ENCODE data around the gene ZNF446. TPM values are rescaled to one million over a fixed set of nuclear protein-coding genes. Genes with fewer than 3 reads are reported as not detected.
"Not testable (repeated sequence)": the region's sequence is repeated elsewhere in the genome, so short reads cannot be mapped to it uniquely, and the experiment has no call there.

ZNF446 gene
- total RNA-seq, 2 donors from 2014 or later: 13.9 to 17.3 TPM

- ATAC-seq (no peak), DNase-seq (no peak)
- no peaks in the 10 kb centered on the region for H3K9me3 ChIP-seq (ENCODE audit: control insufficient read depth, low read length, poor library complexity, severe bottlenecking)
- Mint-ChIP-seq H3K36me3 (ENCODE audit: low read depth) (no peaks in the 10 kb centered on the region), H3K27me3 (no peaks in the 10 kb centered on the region), H3K4me1 (peaks cover 17% of the 10 kb centered on the region), H3K4me3 (no peak overlapping the region), H3K27ac (no peak overlapping the region)
Measured at GRCh38 chr19:58497634-58498170, 21.6 kb downstream of the ZNF446 start.

DNA sequence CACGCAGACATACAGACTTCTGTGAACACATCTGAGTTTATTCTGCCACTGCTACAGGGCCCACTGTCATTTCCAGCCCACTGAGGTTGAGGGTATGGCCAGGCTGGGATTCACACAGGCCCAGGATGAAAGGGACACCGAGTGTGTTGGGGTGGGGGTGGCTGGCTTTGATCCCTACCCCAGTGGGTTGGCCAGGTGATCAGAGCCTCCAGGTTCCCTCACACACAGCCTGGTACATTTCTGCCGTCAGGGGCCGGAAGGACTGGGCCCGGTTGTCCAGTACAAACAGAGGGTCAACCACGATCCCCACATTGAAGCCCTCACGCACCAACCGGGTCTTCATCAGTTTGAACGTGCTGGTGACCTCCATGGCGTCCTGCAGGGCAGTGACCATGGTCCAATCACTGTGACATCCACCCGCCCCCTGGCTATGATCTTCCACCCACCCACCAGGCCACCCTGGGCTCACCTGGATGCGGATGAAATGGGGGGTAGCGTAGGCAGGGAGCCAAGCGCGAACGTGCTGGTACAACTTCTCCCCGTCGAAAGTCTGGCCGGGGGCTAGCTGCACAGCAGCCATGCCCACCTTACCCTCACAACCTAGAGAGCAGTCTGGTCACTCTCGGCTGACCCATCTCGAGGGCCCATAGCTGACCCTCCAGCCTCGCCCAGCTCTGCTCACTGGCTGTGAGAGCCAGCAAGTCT is 22.3 kb downstream of the ZNF446 start:
- Mint-ChIP-seq H3K27me3 (no peaks in the 10 kb centered on the region), H3K4me3 (peak overlapping the region; percentile 87), H3K36me3 (ENCODE audit: low read depth) (no peaks in the 10 kb centered on the region), H3K27ac (peak overlapping the region; percentile 61), H3K4me1 (peaks cover 17% of the 10 kb centered on the region)
- ATAC-seq (no peak), DNase-seq (no peak)
- no peaks in the 10 kb centered on the region for H3K9me3 ChIP-seq (ENCODE audit: control insufficient read depth, low read length, poor library complexity, severe bottlenecking)

DNA sequence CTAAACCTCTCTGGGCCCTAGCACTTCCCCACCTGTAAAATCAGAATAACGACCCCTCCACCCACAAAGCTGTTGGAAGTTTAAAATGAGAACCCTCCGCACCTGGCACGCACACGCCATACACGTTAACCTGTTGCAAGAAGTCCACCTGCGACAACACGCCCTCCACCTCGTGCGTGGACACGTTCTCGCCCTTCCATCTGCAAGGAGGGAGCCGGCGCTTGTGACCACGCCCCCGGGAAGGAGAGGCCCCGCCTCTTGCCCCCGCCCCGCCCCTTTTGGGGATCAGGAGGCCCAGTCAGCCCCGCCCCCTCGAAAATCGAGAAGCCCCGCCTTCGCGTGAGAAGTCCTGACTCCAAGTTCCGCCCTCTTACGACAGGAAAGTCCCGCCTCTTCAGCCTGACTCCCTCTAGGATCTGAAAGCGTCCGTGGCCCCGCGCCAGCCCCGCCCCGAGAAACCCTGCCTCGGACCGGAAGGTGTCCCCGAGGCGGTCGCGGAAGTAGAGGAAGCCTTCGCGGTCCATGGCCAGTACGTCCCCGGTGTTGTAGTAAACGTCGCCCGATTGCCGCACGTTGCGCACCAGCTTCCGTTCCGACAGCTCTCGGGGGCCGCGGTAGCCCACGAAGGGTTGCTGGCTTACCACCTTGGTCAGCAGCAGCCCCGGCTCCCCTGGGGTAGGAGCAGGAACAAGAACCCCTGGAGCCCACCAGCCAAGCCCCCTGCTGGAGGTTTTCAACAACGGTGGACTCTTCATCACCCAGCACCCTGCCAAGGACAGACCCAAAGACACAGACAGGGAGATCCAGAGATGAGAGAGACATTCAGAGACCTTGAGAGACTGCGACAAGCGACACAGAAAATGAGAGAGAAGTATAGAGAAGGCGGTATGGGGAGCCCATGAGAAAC is 23.1 kb downstream of the ZNF446 start:
- Mint-ChIP-seq H3K27me3 (no peaks in the 10 kb centered on the region), H3K27ac (peak overlapping the region; percentile 61), H3K4me3 (peak overlapping the region; percentile 87), H3K36me3 (ENCODE audit: low read depth) (no peaks in the 10 kb centered on the region), H3K4me1 (peaks cover 17% of the 10 kb centered on the region)
- DNase-seq (peak; percentile 78 to 90 (median 85)), ATAC-seq (peak; percentile 89)
- H3K9me3 ChIP-seq (ENCODE audit: control insufficient read depth, low read length, poor library complexity, severe bottlenecking): no peaks in the 10 kb centered on the region

DNA sequence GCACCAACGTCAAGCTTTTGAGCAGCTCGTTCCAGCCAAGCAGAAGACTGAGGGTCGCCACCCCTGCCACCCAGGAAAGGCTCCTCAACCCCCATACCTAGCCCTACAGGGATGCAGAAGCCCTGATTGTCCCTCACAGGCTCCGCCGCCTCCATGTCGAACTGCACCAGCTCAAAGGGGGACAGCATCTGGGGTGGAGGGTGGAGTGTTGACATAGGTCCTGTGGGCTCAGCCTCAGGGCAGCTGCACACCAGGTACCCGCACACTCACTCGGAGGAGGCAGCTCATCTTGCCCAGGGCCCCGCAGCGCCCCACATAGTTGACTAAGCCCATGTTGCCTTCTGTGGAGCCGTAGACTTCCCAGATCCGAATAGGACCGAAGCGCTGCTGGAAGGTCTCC is 24.1 kb downstream of the ZNF446 start:
- Mint-ChIP-seq H3K27ac (no peak overlapping the region), H3K4me3 (no peak overlapping the region), H3K27me3 (no peaks in the 10 kb centered on the region), H3K4me1 (peaks cover 17% of the 10 kb centered on the region), H3K36me3 (ENCODE audit: low read depth) (no peaks in the 10 kb centered on the region)
- H3K9me3 ChIP-seq (ENCODE audit: control insufficient read depth, low read length, poor library complexity, severe bottlenecking): no peaks in the 10 kb centered on the region
- no peak for DNase-seq
- ATAC-seq: no peak

- H3K4me3 Mint-ChIP-seq; DNase-seq; H3K27me3 Mint-ChIP-seq; ATAC-seq; H3K36me3 Mint-ChIP-seq (ENCODE audit: low read depth); H3K4me1 Mint-ChIP-seq; H3K27ac Mint-ChIP-seq; H3K9me3 ChIP-seq (ENCODE audit: control insufficient read depth, low read length, poor library complexity, severe bottlenecking): not testable (repeated sequence)
Measured at GRCh38 chr19:58507602-58508223, 31.6 kb downstream of the ZNF446 start.

GRCh38 chr19:58509731-58510083 is 33.6 kb downstream of the ZNF446 start:
- Mint-ChIP-seq H3K4me1 (peaks cover 5% of the 10 kb centered on the region), H3K27me3 (no peaks in the 10 kb centered on the region), H3K36me3 (ENCODE audit: low read depth) (no peaks in the 10 kb centered on the region), H3K4me3 (no peak overlapping the region), H3K27ac (no peak overlapping the region)
- DNase-seq (no peak), ATAC-seq (no peak)
- H3K9me3 ChIP-seq (ENCODE audit: control insufficient read depth, low read length, poor library complexity, severe bottlenecking): no peaks in the 10 kb centered on the region

- H3K9me3 ChIP-seq (ENCODE audit: control insufficient read depth, low read length, poor library complexity, severe bottlenecking): no peaks in the 10 kb centered on the region
- H3K36me3 Mint-ChIP-seq (ENCODE audit: low read depth): no peaks in the 10 kb centered on the region
- peak overlapping the region; percentile 3 for H3K27ac Mint-ChIP-seq
- H3K4me1 Mint-ChIP-seq: peaks cover 7% of the 10 kb centered on the region
- no peak for DNase-seq
- H3K4me3 Mint-ChIP-seq: no peak overlapping the region
- H3K27me3 Mint-ChIP-seq: no peaks in the 10 kb centered on the region
- ATAC-seq: no peak
Measured at GRCh38 chr19:58510084-58510862, 34.1 kb downstream of the ZNF446 start.

DNA sequence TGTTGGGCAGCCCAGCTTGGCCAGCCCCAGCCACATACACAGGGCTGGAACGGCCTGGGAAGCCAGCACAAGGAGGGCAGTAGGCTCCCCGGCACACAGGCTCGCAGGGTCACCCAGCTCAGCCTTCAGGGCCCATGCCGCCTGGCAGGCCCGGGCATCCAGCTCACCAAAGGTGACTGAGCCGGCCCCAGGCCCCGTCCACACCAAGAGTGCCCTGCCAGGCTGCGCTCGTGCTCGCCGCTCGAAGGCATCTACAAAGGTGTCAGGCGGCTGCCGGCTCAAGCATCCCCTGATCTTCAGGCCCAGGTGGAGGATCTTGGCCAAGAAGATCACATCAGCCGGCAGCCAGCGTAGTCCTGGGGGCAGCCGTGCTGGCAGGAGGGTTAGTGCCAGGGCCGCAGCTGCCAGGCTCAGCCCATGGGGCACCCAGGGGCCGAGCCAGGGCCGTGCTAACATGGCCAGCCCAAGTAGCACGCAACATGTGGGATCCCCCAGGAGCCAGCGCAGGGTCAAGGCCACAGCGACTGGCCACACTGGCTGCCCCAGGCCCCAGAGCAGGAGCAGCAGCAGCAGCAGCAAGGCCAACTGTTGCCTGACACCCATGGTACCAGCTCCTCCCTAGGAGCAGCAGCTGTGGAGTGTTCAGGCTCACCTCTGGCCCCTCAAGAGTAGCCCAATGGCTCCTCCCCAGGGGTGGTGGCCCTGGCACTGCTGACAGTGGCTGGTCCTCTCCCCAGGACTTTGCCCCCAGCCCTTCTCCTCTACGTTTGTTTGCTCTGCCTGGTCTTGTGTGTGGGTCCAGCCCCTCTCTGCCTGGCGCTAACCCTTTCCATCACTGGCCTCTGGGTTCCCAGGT is 35.4 kb downstream of the ZNF446 start, which contains the start of gene SLC27A5:
TSS of gene SLC27A5 (minus strand) at position 640 of the 856 bp plus-strand sequence. CDS start at position 603, 37 bp downstream.
- ATAC-seq: no peak
- H3K27me3 Mint-ChIP-seq: no peaks in the 10 kb centered on the region
- no peaks in the 10 kb centered on the region for H3K9me3 ChIP-seq (ENCODE audit: control insufficient read depth, low read length, poor library complexity, severe bottlenecking)
- no peaks in the 10 kb centered on the region for H3K36me3 Mint-ChIP-seq (ENCODE audit: low read depth)
- no peak for DNase-seq
- H3K4me1 Mint-ChIP-seq: peaks cover 14% of the 10 kb centered on the region
- H3K4me3 Mint-ChIP-seq: peak within 1 kb of the TSS; percentile 21
- peak within 1 kb of the TSS; percentile 65 for H3K27ac Mint-ChIP-seq

- H3K4me3 Mint-ChIP-seq: peak overlapping the region; percentile 84
- no peak for DNase-seq
- no peak for ATAC-seq
- H3K27ac Mint-ChIP-seq: peak overlapping the region; percentile 60
- no peaks in the 10 kb centered on the region for H3K9me3 ChIP-seq (ENCODE audit: control insufficient read depth, low read length, poor library complexity, severe bottlenecking)
- no peaks in the 10 kb centered on the region for H3K27me3 Mint-ChIP-seq
- peaks cover 18% of the 10 kb centered on the region for H3K4me1 Mint-ChIP-seq
- no peaks in the 10 kb centered on the region for H3K36me3 Mint-ChIP-seq (ENCODE audit: low read depth)
Measured at GRCh38 chr19:58513213-58513693, 37.1 kb downstream of the ZNF446 start.

DNA sequence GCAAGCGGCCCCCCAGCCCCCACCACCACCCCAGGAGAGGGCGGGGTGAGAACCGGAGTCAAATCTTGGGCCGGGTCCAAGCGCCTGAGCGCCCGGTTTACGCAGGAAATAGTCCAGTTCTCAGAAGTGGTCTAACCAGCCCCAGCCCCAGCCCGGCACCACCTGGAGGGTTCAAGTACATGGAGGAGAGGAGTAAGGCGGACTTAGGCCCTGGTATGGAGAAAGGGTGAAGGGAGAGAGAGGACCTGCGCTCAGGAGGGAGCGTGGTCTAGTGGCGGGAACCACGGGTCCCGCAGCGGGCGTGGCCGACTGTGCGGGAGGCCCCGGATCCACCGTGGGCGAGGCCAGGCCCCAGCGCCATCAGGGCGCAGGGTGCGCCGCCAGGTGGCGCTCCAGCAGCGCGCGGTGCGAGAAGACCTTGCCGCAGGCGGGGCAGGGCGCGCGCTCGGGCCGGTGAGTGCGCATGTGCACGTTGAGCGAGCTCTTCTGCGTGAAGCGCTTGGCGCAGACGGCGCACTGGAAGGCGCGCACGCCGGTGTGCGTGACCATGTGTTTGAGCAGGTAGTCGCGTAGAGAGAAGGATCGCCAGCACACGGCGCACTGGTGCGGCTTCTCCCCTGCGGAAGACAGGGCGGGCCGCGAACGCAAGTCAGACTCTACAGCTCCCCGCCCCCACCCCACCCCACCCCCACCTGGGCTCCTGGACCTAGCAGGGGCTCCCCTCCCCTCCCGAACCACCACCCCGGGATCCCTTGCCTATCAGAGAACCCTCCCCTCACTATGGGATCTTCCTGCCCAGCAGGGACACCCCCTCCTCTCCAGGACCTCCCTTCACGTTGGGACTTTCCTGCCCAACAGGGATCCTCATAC is 37.8 kb downstream of the ZNF446 start:
- peak; percentile 90 to 97 (median 93) for DNase-seq
- H3K36me3 Mint-ChIP-seq (ENCODE audit: low read depth): no peaks in the 10 kb centered on the region
- no peaks in the 10 kb centered on the region for H3K27me3 Mint-ChIP-seq
- H3K4me3 Mint-ChIP-seq: peak overlapping the region; percentile 84
- no peaks in the 10 kb centered on the region for H3K9me3 ChIP-seq (ENCODE audit: control insufficient read depth, low read length, poor library complexity, severe bottlenecking)
- peak; percentile 95 for ATAC-seq
- peaks cover 25% of the 10 kb centered on the region for H3K4me1 Mint-ChIP-seq
- peak overlapping the region; percentile 60 for H3K27ac Mint-ChIP-seq

DNA sequence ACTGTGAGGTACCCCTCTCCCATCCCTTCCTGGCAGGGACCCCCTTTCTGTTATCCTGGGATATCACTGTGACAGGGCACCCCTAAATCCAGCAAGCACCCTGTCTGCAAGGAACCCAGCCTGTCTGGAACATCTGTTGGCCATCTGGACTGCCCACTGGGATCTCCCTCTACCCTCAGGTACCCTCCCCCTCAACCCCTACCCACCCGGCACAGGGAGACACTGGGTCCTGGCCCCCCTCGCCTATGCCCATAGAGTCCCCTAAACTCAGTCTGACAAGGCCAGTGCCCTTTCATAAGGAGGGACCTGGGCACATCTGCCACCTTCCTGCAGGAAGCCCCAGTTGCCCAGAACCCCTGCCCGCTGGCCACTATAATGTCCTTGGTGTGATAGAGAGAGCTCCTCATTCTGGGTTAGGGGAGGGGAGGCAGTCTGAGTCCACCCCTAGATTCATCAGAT is 38.4 kb downstream of the ZNF446 start:
- peaks cover under 1% of the 10 kb centered on the region for H3K36me3 Mint-ChIP-seq (ENCODE audit: low read depth)
- ATAC-seq (no peak), DNase-seq (no peak)
- no peaks in the 10 kb centered on the region for H3K27me3 Mint-ChIP-seq
- no peaks in the 10 kb centered on the region for H3K9me3 ChIP-seq (ENCODE audit: control insufficient read depth, low read length, poor library complexity, severe bottlenecking)
- H3K4me3 Mint-ChIP-seq: peak overlapping the region; percentile 84
- H3K4me1 Mint-ChIP-seq: peaks cover 31% of the 10 kb centered on the region
- peak overlapping the region; percentile 60 for H3K27ac Mint-ChIP-seq
